ENCODE data around the gene PARD6B. TPM values are rescaled to one million over a fixed set of nuclear protein-coding genes. Genes with fewer than 3 reads are reported as not detected.
"Not testable (repeated sequence)": the region's sequence is repeated elsewhere in the genome, so short reads cannot be mapped to it uniquely, and the experiment has no call there.

The PARD6B gene
- total and polyA plus RNA-seq, 2 of the 4 experiments (the other 2 are of a cell fraction): 0.17 to 0.90 TPM

DNA sequence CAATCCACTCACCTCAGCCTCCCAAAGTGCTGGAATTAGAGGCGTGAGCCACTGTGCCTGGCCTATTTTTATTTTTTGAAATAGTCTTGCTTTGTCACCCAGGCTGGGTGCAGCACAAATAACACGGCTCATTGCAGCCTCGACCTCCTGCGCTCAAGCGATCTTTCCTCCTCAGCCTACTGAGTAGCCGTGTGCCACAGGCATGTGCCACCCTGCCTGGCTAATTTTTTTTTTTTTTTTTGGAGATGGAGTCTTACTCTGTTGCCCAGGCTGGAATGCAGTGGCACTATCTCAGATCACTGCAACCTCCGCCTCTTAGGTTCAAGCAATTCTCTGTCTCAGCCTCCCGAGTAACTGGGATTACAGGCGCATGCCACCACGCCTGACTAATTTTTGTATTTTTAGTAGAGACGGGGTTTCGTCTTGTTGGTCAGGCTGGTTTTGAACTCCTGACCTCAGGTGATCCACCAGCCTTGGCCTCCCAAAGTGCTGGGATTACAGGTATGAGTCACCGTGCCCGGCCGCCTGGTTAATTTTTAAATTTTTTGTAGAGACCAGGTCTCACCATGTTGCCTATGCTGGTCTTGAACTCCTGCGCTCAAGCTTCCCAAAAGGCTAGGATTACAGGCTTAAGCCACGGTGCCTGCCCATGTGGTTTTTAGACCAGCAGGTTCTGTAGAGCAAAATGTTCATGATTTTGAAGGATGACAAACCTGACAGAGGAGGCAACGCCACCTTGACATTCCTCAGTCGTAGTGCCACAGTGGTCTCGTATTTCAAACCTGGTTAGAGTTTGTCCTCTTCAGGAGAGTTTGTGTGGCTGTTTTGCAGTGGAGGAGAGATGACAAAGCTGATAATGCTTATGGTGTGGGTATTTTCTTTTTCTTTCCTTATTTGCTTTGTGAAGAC is 32.4 kb downstream of the PARD6B start:
- H3K9me1 ChIP-seq (ENCODE audit: insufficient read depth, low read length); H3K9ac ChIP-seq (ENCODE audit: low read depth, low read length); ATAC-seq (ENCODE audit: low read depth); BruUV-seq (replicated peaks); H2AFZ ChIP-seq (replicated peaks; ENCODE audit: low read length, poor library complexity); H3K36me3 ChIP-seq (ENCODE audit: control insufficient read depth, insufficient read depth, low read length); H3K27me3 ChIP-seq (ENCODE audit: control insufficient read depth, insufficient read depth, low read length); H2AK9ac ChIP-seq (replicated peaks; ENCODE audit: low read depth, low read length, poor library complexity); H2BK5ac ChIP-seq (ENCODE audit: low read depth, low read length, poor library complexity, severe bottlenecking); H4K5ac ChIP-seq (ENCODE audit: low read depth, low read length); H3K4me2 ChIP-seq (ENCODE audit: low read depth, low read length); POLR2A ChIA-PET (ENCODE audit: unreplicated experiment); intact Hi-C loops (cut with micrococcal nuclease); H3K4ac ChIP-seq (ENCODE audit: low read depth, low read length); DNase-seq; H3K4me3 ChIP-seq (ENCODE audit: insufficient read depth, low read depth, low read length); H3K14ac ChIP-seq (replicated peaks; ENCODE audit: low read depth, low read length); H4K91ac ChIP-seq (ENCODE audit: insufficient read depth, low read depth, low read length); H3K27ac ChIP-seq (ENCODE audit: insufficient read depth, low read length); dilution Hi-C loops (cut with HindIII; ENCODE audit: low sequenced_read_pairs, unreplicated experiment); H4K8ac ChIP-seq (ENCODE audit: low read depth in 2 of 2, low read length in 2 of 2); H3K18ac ChIP-seq (ENCODE audit: low read depth, low read length); H2BK15ac ChIP-seq (ENCODE audit: low read depth, low read length); H2BK20ac ChIP-seq (ENCODE audit: low read depth, low read length); H3K56ac ChIP-seq (ENCODE audit: extremely low read depth, insufficient read depth, low read length); in situ Hi-C loops (cut with MboI; ENCODE audit: low sequenced_read_pairs); H3K79me1 ChIP-seq (ENCODE audit: low read depth in 1 of 2, low read length in 2 of 2); H3K23ac ChIP-seq (ENCODE audit: low read depth, low read length); H4K20me1 ChIP-seq (ENCODE audit: insufficient read depth, low read length); H2BK120ac ChIP-seq (ENCODE audit: low read depth, low read length); H3K9me3 ChIP-seq (ENCODE audit: control insufficient read depth, insufficient read depth, low read length): not testable (repeated sequence)
- CTCF ChIA-PET: interaction anchor here (0.9 kb wide), 1 partner anchor 15 kb away, joined by 4 read pairs; no protein-coding TSS in a partner anchor
- H2AK5ac ChIP-seq (ENCODE audit: low read depth, low read length): 0 out of 2 replicates have a peak overlapping the region, but pooled peaks have one; percentile 51
- WGBS, 2 experiments (ENCODE audit: extremely low coverage in 2 of 2, insufficient read length in 1 of 2): 75% methylated on average over 6 of the region's 20 CpGs; no CpG with 5 or more reads in 1 of the 2 experiments
- peaks cover 11% of the 10 kb centered on the region for H3K4me1 ChIP-seq (ENCODE audit: control insufficient read depth, insufficient read depth, low read length)

DNA sequence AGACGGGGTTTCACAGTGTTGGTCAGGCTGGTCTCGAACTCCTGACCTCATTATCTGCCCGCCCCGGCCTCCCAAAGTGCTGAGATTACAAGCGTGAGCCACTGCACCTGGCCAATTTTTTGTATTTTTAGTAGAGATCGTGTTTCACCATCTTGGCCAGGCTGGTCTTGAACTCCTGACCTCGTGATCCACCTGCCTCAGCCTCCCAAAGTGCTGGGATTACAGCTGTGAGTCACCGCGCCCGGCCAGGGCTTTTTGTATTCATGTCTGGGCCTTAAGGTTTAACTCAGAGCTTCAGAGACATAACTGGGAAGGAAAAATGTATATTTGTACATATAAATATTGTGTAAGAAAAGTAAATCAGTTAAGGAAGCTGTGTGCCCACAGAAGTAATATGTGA is 33.9 kb downstream of the PARD6B start:
- dilution Hi-C loops (cut with HindIII; ENCODE audit: low sequenced_read_pairs, unreplicated experiment); H4K20me1 ChIP-seq (ENCODE audit: insufficient read depth, low read length); H2BK20ac ChIP-seq (ENCODE audit: low read depth, low read length); H2AK5ac ChIP-seq (ENCODE audit: low read depth, low read length); H2BK5ac ChIP-seq (ENCODE audit: low read depth, low read length, poor library complexity, severe bottlenecking); H3K18ac ChIP-seq (ENCODE audit: low read depth, low read length); H3K4ac ChIP-seq (ENCODE audit: low read depth, low read length); H3K9ac ChIP-seq (ENCODE audit: low read depth, low read length); H3K9me3 ChIP-seq (ENCODE audit: control insufficient read depth, insufficient read depth, low read length); ATAC-seq (ENCODE audit: low read depth); H3K36me3 ChIP-seq (ENCODE audit: control insufficient read depth, insufficient read depth, low read length); H3K9me1 ChIP-seq (ENCODE audit: insufficient read depth, low read length); CTCF ChIA-PET; BruUV-seq (replicated peaks); H4K5ac ChIP-seq (ENCODE audit: low read depth, low read length); H3K56ac ChIP-seq (ENCODE audit: extremely low read depth, insufficient read depth, low read length); in situ Hi-C loops (cut with MboI; ENCODE audit: low sequenced_read_pairs); H4K91ac ChIP-seq (ENCODE audit: insufficient read depth, low read depth, low read length); H3K4me3 ChIP-seq (ENCODE audit: insufficient read depth, low read depth, low read length); intact Hi-C loops (cut with micrococcal nuclease); H2AK9ac ChIP-seq (replicated peaks; ENCODE audit: low read depth, low read length, poor library complexity); H3K4me2 ChIP-seq (ENCODE audit: low read depth, low read length); H3K79me1 ChIP-seq (ENCODE audit: low read depth in 1 of 2, low read length in 2 of 2); H2BK15ac ChIP-seq (ENCODE audit: low read depth, low read length); H3K23ac ChIP-seq (ENCODE audit: low read depth, low read length); H2BK120ac ChIP-seq (ENCODE audit: low read depth, low read length); H3K27me3 ChIP-seq (ENCODE audit: control insufficient read depth, insufficient read depth, low read length); DNase-seq; H3K14ac ChIP-seq (replicated peaks; ENCODE audit: low read depth, low read length); H2AFZ ChIP-seq (replicated peaks; ENCODE audit: low read length, poor library complexity); H4K8ac ChIP-seq (ENCODE audit: low read depth in 2 of 2, low read length in 2 of 2); POLR2A ChIA-PET (ENCODE audit: unreplicated experiment); H3K27ac ChIP-seq (ENCODE audit: insufficient read depth, low read length): not testable (repeated sequence)
- peaks cover 11% of the 10 kb centered on the region for H3K4me1 ChIP-seq (ENCODE audit: control insufficient read depth, insufficient read depth, low read length)
- 64% methylated on average over 5 of the region's 10 CpGs; no CpG with 5 or more reads in 1 of the 2 experiments for WGBS, 2 experiments (ENCODE audit: extremely low coverage in 2 of 2, insufficient read length in 1 of 2)
